ENCODE results near the gene EPB41.
"Not testable (repeated sequence)": the region's sequence is repeated elsewhere in the genome, so short reads cannot be mapped to it uniquely, and the experiment has no call there.

EPB41 gene

GRCh38 chr1:29145739-29146437 lies 231.5 kb downstream of the EPB41 start:
- DNase-seq: no peak

- DNase-seq: no peak
Measured at GRCh38 chr1:29148656-29149491, 234.5 kb downstream of the EPB41 start.

- DNase-seq: not testable (repeated sequence)
Measured at GRCh38 chr1:29150346-29150745, 236.0 kb downstream of the EPB41 start.

- no peak for DNase-seq
Measured at GRCh38 chr1:29152046-29152805, 237.9 kb downstream of the EPB41 start.

GRCh38 chr1:29156543-29157268 lies 242.3 kb downstream of the EPB41 start:
- DNase-seq: no peak

- no peak for DNase-seq
Measured at GRCh38 chr1:29157269-29157601, 242.9 kb downstream of the EPB41 start.

- DNase-seq: no peak
Measured at GRCh38 chr1:29159773-29160172, 245.4 kb downstream of the EPB41 start.

- DNase-seq: no peak
Measured at GRCh38 chr1:29162025-29162424, 247.7 kb downstream of the EPB41 start.

GRCh38 chr1:29162476-29163138 lies 248.2 kb downstream of the EPB41 start:
- no peak for DNase-seq

GRCh38 chr1:29164588-29164987 lies 250.2 kb downstream of the EPB41 start:
- no peak for DNase-seq

- DNase-seq: no peak
Measured at GRCh38 chr1:29166291-29166878, 252.0 kb downstream of the EPB41 start.

- no peak for DNase-seq
Measured at GRCh38 chr1:29167904-29168303, 253.5 kb downstream of the EPB41 start.
